Keratinocyte (primary cell): ENCODE data around the gene C12orf60. TPM values are rescaled to one million over a fixed set of nuclear protein-coding genes. Genes with fewer than 3 reads are reported as not detected.
A peak's percentile ranks its signal among the peaks of the same experiment; 100 is the strongest.

Source experiments
- DNase-seq: peaks from one replicate; pipeline ENCODE4 v3.0.0-alpha.2; 2011; ENCODE audit warnings: low read depth, missing footprints, low spot score
- FAIRE-seq: peaks from 2 replicates; lab custom pipeline; 2011; peaks lifted over from hg19 to GRCh38; lab: Jason Lieb, UNC
- H2AFZ ChIP-seq: 2 replicates; pipeline ENCODE4 v1.6.0; 2012; ENCODE audit warnings: low read length, control low read depth, inconsistent platforms; ENCODE audit not compliant: control insufficient read depth
- H3K27ac ChIP-seq: 2 replicates; pipeline ENCODE4 v1.5.1; 2011; ENCODE audit warnings: low read length; ENCODE audit not compliant: control insufficient read depth, insufficient read depth
- H3K27me3 ChIP-seq: 3 replicates; pipeline ENCODE4 v1.6.0; 2011; ENCODE audit warnings: low read length; ENCODE audit not compliant: control insufficient read depth, insufficient read depth; ENCODE audit errors: extremely low read depth
- H3K36me3 ChIP-seq, 2 experiments: 2 replicates in 1 of 2; 3 replicates in 1 of 2; pipeline ENCODE4 v1.5.1; 2011; ENCODE audit warnings: low read length in 2 of 2, mild to moderate bottlenecking in 1 of 2; ENCODE audit not compliant: control insufficient read depth in 2 of 2, insufficient read depth in 2 of 2; ENCODE audit errors: extremely low read depth in 1 of 2
- H3K4me1 ChIP-seq: 3 replicates; pipeline ENCODE4 v1.5.1; 2011; ENCODE audit warnings: low read length; ENCODE audit not compliant: control insufficient read depth, insufficient read depth; ENCODE audit errors: extremely low read depth
- H3K4me2 ChIP-seq: 3 replicates; pipeline ENCODE4 v1.6.0; 2011; ENCODE audit warnings: low read depth, low read length; ENCODE audit not compliant: control insufficient read depth, insufficient read depth; ENCODE audit errors: extremely low read depth
- H3K4me3 ChIP-seq, 3 experiments: fragments of 200-600 bp in 1 of 3; sonication (generic) in 1 of 3; 2 replicates in 2 of 3; 3 replicates in 1 of 3; pipeline ENCODE4 v1.5.1; 2011 to 2016; ENCODE audit warnings: low read length in 3 of 3, mild to moderate bottlenecking in 3 of 3, control low read depth in 2 of 3, inconsistent platforms in 1 of 3, low read depth in 1 of 3, mixed read lengths in 1 of 3, mixed run types in 1 of 3, moderate library complexity in 1 of 3; ENCODE audit not compliant: control insufficient read depth in 2 of 3, insufficient read depth in 2 of 3; ENCODE audit errors: extremely low read depth in 1 of 3
- H3K79me2 ChIP-seq: 2 replicates; pipeline ENCODE4 v1.6.0; 2012; ENCODE audit warnings: low read length; ENCODE audit not compliant: control insufficient read depth, insufficient read depth
- H3K9ac ChIP-seq: 3 replicates; pipeline ENCODE4 v1.6.0; 2011; ENCODE audit warnings: low read length; ENCODE audit not compliant: control insufficient read depth, insufficient read depth; ENCODE audit errors: extremely low read depth
- H3K9me1 ChIP-seq: 3 replicates; pipeline ENCODE4 v1.6.0; 2011; ENCODE audit warnings: low read length; ENCODE audit not compliant: control insufficient read depth, insufficient read depth; ENCODE audit errors: extremely low read depth
- H3K9me3 ChIP-seq: 2 replicates; pipeline ENCODE4 v1.5.1; 2012; ENCODE audit warnings: low read depth, low read length; ENCODE audit not compliant: control insufficient read depth
- H4K20me1 ChIP-seq: 3 replicates; pipeline ENCODE4 v1.6.0; 2011; ENCODE audit warnings: low read length; ENCODE audit not compliant: control insufficient read depth, insufficient read depth; ENCODE audit errors: extremely low read depth
- CTCF ChIP-seq, 3 experiments: IDR thresholded peaks in 1 of 3; conservative IDR thresholded peaks in 1 of 3; optimal IDR thresholded peaks in 1 of 3; 2 replicates in 2 of 3; 3 replicates in 1 of 3; pipeline versions ENCODE3 to v1.5.1; 2011; ENCODE audit warnings: low read length in 3 of 3, mild to moderate bottlenecking in 3 of 3, moderate library complexity in 2 of 3, control low read depth in 1 of 3, inconsistent platforms in 1 of 3; ENCODE audit not compliant: insufficient read depth in 2 of 3; ENCODE audit errors: extremely low read depth in 1 of 3
- EZH2 ChIP-seq: IDR thresholded peaks from one replicate; pipeline ENCODE4 v1.6.1; 2012; ENCODE audit warnings: inconsistent platforms, mild to moderate bottlenecking, low read length, moderate library complexity
- dilution Hi-C: fragments of 300-500 bp; cut with MboI; formaldehyde crosslinking; loops from one replicate; pipeline ENCODE4 v1.7.0; 2020; ENCODE audit warnings: low sequenced_read_pairs; ENCODE audit not compliant: extremely low pct_ligation_motif_present
- polyA plus RNA-seq, 5 experiments: library from polyadenylated mRNA; depleted of rRNA in 3 of 5; stranded (reverse) in 3 of 5; stranded (forward) in 1 of 5; unstranded in 1 of 5; fragments of >200 nt; gene quantifications; 1 replicate in 1 of 5; 2 replicates in 3 of 5; 3 replicates in 1 of 5; pipeline versions ENCODE4 v1.2.1 to v1.2.3, GENCODE V29; 2011 to 2012; ENCODE audit warnings: missing spikeins in 2 of 5, low read depth in 1 of 5, low replicate concordance in 1 of 5

C12orf60 gene
- polyA plus RNA-seq, 1 donor (not counting 4 experiments of a cell fraction or from before 2014, with no cell fraction given): 3.2 TPM

DNA sequence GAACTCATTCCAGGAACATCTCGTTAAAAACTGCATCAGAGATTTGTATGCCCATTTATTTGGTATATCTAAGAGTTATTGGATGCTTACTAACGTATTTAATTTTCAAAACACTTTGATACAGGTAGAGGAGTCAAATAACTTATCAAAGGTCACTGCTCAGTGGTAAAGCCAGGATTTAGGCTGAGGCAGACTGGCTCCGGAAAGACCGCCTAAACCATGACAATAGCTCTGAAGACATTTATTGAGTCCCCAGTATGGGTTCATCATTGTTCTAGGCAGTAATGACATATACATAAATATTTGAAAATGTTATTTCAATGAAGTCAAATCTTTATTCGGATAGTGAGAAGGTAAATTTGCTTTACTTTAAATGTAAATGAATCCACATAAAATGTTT is 30.5 kb upstream of the C12orf60 start:
- peaks cover 29% of the 10 kb centered on the region for H3K4me1 ChIP-seq
- no peak overlapping the region for H3K4me3 ChIP-seq
- no peaks in the 10 kb centered on the region for H3K9me1 ChIP-seq
- dilution Hi-C loops: no loop called here
- H3K4me2 ChIP-seq: no peak overlapping the region
- TF ChIP-seq EZH2 (no peak), CTCF (optimal IDR thresholded peaks at IDR 0.05 in 1 of 3, IDR thresholded peaks at IDR 0.05 in 1 of 3, conservative IDR thresholded peaks at IDR 0.05 in 1 of 3; ENCODE audit: extremely low read depth in 1 of 3, insufficient read depth in 2 of 3, low read length in 3 of 3) (no peak)
- peaks cover 14% of the 10 kb centered on the region for H3K79me2 ChIP-seq
- FAIRE-seq (no peak), DNase-seq (no peak)
- H3K9me3 ChIP-seq: no peaks in the 10 kb centered on the region
- no peak overlapping the region for H2AFZ ChIP-seq
- no peaks in the 10 kb centered on the region for H3K36me3 ChIP-seq
- H3K27me3 ChIP-seq: no peaks in the 10 kb centered on the region
- no peaks in the 10 kb centered on the region for H4K20me1 ChIP-seq
- H3K9ac ChIP-seq: no peak overlapping the region
- H3K27ac ChIP-seq: no peak overlapping the region

DNA sequence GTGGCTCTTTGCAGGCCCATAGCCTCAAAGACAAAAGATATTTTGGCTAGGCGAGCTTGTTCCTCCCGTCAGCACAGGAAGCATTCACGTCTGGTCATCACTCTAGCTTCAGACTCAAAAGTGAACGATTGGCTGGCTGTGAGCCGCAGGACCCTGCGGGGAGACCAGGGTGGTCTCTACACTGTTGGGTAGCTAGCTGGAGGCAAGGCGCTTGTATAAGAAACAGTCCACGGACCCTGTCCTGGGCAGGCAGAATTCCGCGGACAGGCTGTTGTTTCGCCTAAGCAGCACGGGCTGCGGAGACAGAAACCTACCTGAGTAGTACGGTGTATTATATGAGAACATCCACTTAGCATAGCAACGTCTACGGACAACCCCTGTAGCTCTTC is 29.8 kb upstream of the C12orf60 start:
- H2AFZ ChIP-seq: peak overlapping the region; percentile 97
- H3K9ac ChIP-seq: peak overlapping the region; percentile 88

More for the DNA sequence above, 29.8 kb upstream of the C12orf60 start:
- dilution Hi-C loops: no loop called here
- no peak for FAIRE-seq
- peak overlapping the region; percentile 65 for H3K27ac ChIP-seq
- H3K4me1 ChIP-seq: peaks cover 27% of the 10 kb centered on the region
- H3K9me3 ChIP-seq: no peaks in the 10 kb centered on the region
- H3K36me3 ChIP-seq: no peaks in the 10 kb centered on the region
- DNase-seq: no peak
- no peak for TF ChIP-seq CTCF (optimal IDR thresholded peaks at IDR 0.05 in 1 of 3, IDR thresholded peaks at IDR 0.05 in 1 of 3, conservative IDR thresholded peaks at IDR 0.05 in 1 of 3; ENCODE audit: extremely low read depth in 1 of 3, insufficient read depth in 2 of 3, low read length in 3 of 3)
- no peak for TF ChIP-seq EZH2
- H4K20me1 ChIP-seq: no peaks in the 10 kb centered on the region
- H3K9me1 ChIP-seq: no peaks in the 10 kb centered on the region
- peaks cover 14% of the 10 kb centered on the region for H3K79me2 ChIP-seq
- peak overlapping the region; percentile 84 for H3K4me2 ChIP-seq
- peak overlapping the region; percentile 75 to 84 (median 80) for H3K4me3 ChIP-seq
- no peaks in the 10 kb centered on the region for H3K27me3 ChIP-seq
